HG02588 (cell line): Measurements from ENCODE around the gene ANXA10.
A peak's percentile ranks its signal among the peaks of the same experiment; 100 is the strongest.
"Not testable (repeated sequence)": the region's sequence is repeated elsewhere in the genome, so short reads cannot be mapped to it uniquely, and the experiment has no call there.

ENCODE experiments used
- ATAC-seq: cut with Tn5 transposase; IDR thresholded peaks from one replicate; pipeline ENCODE4 v1.9.1; 2021; ENCODE audit warnings: mild to moderate bottlenecking, moderate library complexity; ENCODE audit not compliant: unreplicated experiment

Gene ANXA10

GRCh38 chr4:168153596-168154440 is 61.5 kb downstream of the ANXA10 start:
- peak; percentile 84 for ATAC-seq

- ATAC-seq = no peak
These were observed 62.4 kb downstream of the ANXA10 start for GRCh38 chr4:168154546-168155277.

- ATAC-seq = no peak
These were observed 70.3 kb downstream of the ANXA10 start for GRCh38 chr4:168162604-168163003.

- ATAC-seq = no peak
These were observed 70.8 kb downstream of the ANXA10 start for GRCh38 chr4:168163106-168163505.

GRCh38 chr4:168164045-168164444 is 71.7 kb downstream of the ANXA10 start:
- no peak for ATAC-seq

- no peak for ATAC-seq
These were observed 72.7 kb downstream of the ANXA10 start for GRCh38 chr4:168164915-168165548.

GRCh38 chr4:168167714-168168284 is 75.5 kb downstream of the ANXA10 start:
- no peak for ATAC-seq

GRCh38 chr4:168174308-168174707 is 82.0 kb downstream of the ANXA10 start:
- ATAC-seq = no peak

- no peak for ATAC-seq
These were observed 85.3 kb downstream of the ANXA10 start for GRCh38 chr4:168177546-168178149.

- no peak for ATAC-seq
These were observed 91.6 kb downstream of the ANXA10 start for GRCh38 chr4:168183717-168184571.

- peak; percentile 50 for ATAC-seq
These were observed 96.4 kb downstream of the ANXA10 start for GRCh38 chr4:168188754-168189153.

GRCh38 chr4:168197926-168198325 is 105.6 kb downstream of the ANXA10 start:
- ATAC-seq = no peak

- ATAC-seq = no peak
These were observed 107.1 kb downstream of the ANXA10 start for GRCh38 chr4:168199260-168199957.

GRCh38 chr4:168200685-168201084 is 108.3 kb downstream of the ANXA10 start:
- ATAC-seq = no peak

GRCh38 chr4:168203233-168203911 is 111.0 kb downstream of the ANXA10 start:
- no peak for ATAC-seq

- ATAC-seq = no peak
These were observed 116.7 kb downstream of the ANXA10 start for GRCh38 chr4:168208957-168209614.

- ATAC-seq = no peak
These were observed 120.3 kb downstream of the ANXA10 start for GRCh38 chr4:168212656-168213055.

- not testable (repeated sequence) for ATAC-seq
These were observed 121.2 kb downstream of the ANXA10 start for GRCh38 chr4:168213511-168213910.
